SK-MEL-5 (cell line): ENCODE measurements around the gene SCUBE1. TPM values are rescaled to one million over a fixed set of nuclear protein-coding genes. Genes with fewer than 3 reads are reported as not detected.

Experiments used
- DNase-seq: peaks from one replicate; pipeline ENCODE4 v3.0.0-alpha.2; 2016; ENCODE audit warnings: low read depth, low spot score
- in situ Hi-C: cut with HindIII; loops from 2 replicates; pipeline ENCODE4 v1.10.0; 2016; ENCODE audit warnings: low sequenced_read_pairs, high pct_unique_total_duplicates, low pct_unique_long_range_greater_than_20kb
- total RNA-seq: library from RNA; depleted of rRNA; stranded (reverse); fragments of >200 nt; shearing (Covaris generic); gene quantifications from 2 replicates; pipeline ENCODE4 v1.2.3, GENCODE V29; 2014

The SCUBE1 gene
- total RNA-seq, 1 experiment from 2014 or later: 0.05 TPM

- in situ Hi-C loops: no loop called here
Observed at GRCh38 chr22:43313244-43313889, 29.8 kb downstream of the SCUBE1 start.

DNA sequence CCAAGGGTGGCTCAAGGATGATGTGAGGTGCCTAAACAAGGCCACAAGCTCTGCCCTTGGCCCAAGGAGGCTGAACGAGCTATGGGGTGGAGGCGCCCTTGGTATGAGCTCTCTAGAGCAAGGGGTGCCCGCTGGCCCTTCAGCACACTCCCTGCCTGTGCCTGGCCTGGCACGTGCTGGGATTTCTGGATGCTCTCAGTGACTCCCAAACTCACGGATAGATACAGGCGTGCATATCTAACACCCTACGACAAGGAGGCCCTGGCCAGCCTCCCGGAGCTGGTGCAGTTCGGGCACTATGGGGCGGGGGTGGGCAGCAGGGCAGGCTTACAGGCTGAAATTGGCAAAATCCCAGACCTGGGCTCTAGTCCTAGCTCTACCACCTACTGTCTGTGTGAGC is 30.6 kb downstream of the SCUBE1 start:
- in situ Hi-C loops: no loop called here
- DNase-seq: no peak

More at GRCh38 chr22:43313244-43313889, 29.8 kb downstream of the SCUBE1 start:
- DNase-seq: no peak

DNA sequence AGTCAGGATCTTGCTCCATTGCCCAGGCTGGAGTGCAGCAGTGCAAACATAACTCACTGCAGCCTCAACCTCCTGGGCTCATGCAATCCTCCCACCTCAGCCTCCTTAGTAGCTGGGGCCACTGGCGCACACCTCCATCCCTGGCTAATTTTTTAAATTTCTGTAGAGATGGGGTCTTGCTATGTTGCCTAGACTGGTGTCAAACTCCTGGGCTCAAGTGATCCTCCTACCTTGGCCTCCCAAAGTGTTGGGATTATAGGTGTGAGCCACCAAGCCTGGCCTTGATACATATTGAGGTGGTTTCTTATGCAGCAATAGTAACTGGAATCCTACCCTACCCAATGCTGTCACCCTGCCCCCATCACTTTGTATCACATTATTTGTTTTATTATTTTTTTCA is 32.4 kb downstream of the SCUBE1 start:
- in situ Hi-C loops: no loop called here
- DNase-seq: no peak

GRCh38 chr22:43310311-43310710 is 32.9 kb downstream of the SCUBE1 start:
- no peak for DNase-seq
- in situ Hi-C loops: no loop called here

GRCh38 chr22:43308836-43309235 is 34.3 kb downstream of the SCUBE1 start:
- in situ Hi-C loops: no loop called here
- no peak for DNase-seq

DNA sequence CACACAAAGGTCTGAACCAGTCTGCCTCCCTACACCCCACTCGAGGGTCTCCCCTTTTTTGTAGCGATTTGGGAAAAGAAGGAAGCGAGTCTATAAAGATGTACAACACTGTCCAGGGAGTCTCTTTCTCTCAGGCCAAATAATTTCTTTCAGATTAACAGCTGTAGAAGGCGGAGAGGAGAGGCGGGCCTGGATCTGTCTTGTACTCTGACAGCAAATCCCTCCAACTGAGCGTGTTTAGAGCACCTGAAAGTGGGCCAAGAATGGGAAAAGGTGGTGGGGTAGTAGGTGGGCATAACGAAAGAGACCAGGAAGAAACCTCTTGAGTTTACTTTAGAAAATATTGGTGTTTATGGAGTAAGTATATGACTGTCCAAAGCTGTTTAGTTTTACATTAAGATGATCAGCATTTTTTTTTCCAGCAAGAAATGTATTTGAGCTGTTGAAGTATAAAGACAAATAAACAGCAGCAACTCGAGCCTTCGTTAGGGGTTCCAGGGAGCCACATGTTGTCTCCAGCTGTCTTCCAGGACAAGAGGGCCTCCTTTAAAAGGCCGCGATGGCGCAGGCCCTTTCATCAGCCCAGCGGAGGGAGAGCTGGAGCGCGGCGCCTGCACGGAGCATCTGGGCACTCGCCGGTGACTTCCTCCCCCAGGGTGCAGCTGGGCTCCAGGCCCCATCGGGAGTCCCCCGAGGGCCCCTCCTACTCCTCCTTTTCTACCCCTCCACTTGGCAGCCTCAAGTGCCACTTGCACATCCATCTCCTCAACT is 34.9 kb downstream of the SCUBE1 start:
- DNase-seq: no peak

DNA sequence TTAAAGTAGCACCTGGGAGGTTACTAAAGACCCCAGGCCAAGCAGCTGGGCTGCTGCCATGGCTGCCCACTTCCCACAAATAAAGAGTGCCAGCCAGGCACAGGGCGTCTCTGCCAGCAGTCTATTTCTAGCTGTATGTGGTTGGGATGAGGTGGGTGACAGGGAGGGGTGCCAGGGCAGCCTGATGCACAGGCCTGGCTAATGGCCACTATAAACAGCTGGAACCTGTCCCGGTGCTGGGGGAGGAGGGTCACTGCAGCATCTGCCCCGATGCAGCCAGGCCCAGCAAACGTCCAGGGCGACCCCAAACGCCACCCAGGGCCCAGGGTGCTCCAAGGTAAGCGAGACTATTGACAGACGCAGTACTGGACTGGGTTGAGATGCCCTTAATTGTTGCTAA is 37.4 kb downstream of the SCUBE1 start:
- DNase-seq: no peak
- in situ Hi-C loops: no loop called here

More for the DNA sequence above, 34.9 kb downstream of the SCUBE1 start:
- in situ Hi-C loops: no loop called here

GRCh38 chr22:43304831-43305590 is 38.2 kb downstream of the SCUBE1 start:
- no peak for DNase-seq
- in situ Hi-C loops: no loop called here

DNA sequence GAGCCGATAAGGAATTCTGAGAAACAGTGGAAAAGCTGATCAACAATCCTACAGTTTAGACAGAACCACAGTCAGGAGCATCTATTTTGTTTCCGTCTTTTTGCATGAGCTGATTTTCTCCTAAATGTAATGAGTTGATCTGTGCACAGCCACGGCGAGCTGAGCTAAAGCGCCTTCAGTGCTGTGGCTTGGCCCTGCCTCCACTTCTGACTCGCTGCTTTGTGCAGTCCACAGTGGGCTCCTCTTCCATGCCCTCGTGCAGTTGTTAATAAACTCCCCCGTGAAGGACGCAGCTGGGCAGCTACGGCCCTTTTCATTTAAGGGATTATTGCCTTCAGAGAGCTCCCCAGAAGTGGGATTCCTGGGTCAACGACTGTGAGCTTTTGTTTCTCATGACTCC is 39.4 kb downstream of the SCUBE1 start:
- in situ Hi-C loops: no loop called here
- no peak for DNase-seq

GRCh38 chr22:43303166-43303565 is 40.0 kb downstream of the SCUBE1 start:
- DNase-seq: no peak
- in situ Hi-C loops: no loop called here

GRCh38 chr22:43302531-43303041 is 40.6 kb downstream of the SCUBE1 start:
- in situ Hi-C loops: no loop called here

DNA sequence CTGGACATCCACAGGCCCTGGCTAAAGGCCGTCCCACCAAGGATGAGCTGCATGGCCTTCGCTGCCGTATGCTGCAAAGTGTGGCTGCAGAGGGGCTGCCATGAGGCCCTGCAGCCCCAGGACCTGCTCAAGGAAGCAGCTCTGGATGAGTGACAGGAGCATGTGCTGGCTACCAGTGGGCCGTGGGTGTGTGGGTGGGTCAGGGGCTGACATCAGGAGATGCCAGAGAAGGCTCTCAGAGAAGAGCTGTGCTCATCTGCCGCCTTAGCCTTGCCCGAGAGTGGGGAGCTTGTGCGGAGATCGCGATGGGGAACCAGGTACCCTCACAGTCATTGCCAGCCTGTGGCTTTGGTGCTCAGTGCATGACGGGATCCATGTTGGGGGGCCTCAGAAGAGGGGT is 41.3 kb downstream of the SCUBE1 start:
- in situ Hi-C loops: no loop called here
- DNase-seq: no peak

More at GRCh38 chr22:43302531-43303041, 40.6 kb downstream of the SCUBE1 start:
- DNase-seq: no peak

- in situ Hi-C loops: no loop called here
- DNase-seq: no peak
Observed at GRCh38 chr22:43300891-43301676, 42.1 kb downstream of the SCUBE1 start.

DNA sequence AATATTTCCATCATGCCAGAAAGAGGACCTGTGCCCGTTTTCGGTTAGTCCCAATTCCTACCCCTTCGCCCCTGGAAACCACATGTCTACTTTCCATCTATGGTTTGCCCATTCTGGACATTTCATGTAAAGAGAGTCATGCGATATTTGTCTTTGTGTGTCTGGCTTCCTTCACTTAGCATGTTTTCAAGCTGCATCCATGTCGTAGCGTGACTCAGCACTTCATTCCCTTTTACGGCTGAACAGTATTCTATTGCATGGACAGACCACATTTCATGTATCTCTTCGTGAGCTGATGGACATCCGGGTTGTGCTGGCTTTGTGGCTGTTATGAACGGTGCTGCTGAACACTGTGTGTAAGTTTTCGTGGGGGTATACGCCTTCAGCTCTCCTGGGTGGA is 43.4 kb downstream of the SCUBE1 start:
- in situ Hi-C loops: no loop called here
- no peak for DNase-seq

DNA sequence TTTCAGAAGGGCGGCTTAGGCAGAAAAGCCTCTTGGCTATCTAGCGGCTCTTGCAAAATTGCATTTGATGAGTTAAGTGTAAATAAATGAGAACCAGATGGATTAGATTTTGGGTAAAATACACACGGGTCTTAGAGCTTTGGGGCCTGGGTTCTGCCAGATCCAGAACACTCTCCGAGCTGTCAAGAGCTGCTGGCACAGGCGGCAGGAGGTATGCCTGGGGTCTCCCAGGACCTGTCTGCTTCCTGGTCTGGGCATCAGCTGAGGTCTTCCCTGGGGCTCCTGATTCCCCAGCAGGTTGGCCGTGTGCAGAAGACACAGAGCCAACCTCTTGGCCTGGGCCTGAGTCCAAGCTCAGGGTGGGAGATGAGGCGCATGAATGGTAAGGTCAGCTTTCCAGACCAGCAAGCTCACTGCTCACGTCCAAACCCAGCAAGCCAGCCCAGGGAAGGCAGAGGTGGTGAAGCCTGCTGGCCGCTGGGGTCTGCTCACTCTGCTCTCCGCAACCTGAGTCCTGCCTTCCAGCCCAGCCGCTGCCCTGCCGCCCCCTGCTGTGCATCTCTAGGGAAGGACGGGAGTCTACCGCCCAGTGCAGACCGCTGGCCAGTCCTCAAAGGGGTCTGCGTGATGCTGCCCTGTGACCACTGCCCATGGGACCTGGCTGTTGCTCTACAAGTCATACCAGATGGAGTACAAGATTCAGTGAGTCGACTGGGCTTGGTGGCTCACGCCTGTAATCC is 44.9 kb downstream of the SCUBE1 start:
- in situ Hi-C loops: no loop called here

GRCh38 chr22:43297270-43298061 is 45.7 kb downstream of the SCUBE1 start:
- in situ Hi-C loops: no loop called here
- DNase-seq: no peak

More for the DNA sequence above, 44.9 kb downstream of the SCUBE1 start:
- DNase-seq: no peak
